GM12891 (cell line): ENCODE results near the gene SEH1L.
"Not testable (repeated sequence)": the region's sequence is repeated elsewhere in the genome, so short reads cannot be mapped to it uniquely, and the experiment has no call there.

ENCODE experiments used
- POLR2A ChIP-seq: IDR thresholded peaks from 2 replicates; pipeline ENCODE4 v1.6.1; 2011; ENCODE audit warnings: low read depth, low read length, control low read depth
- POLR2AphosphoS5 ChIP-seq: IDR thresholded peaks from 2 replicates; pipeline ENCODE4 v1.6.1; 2011; ENCODE audit warnings: low read depth, low read length, control low read depth

DNA sequence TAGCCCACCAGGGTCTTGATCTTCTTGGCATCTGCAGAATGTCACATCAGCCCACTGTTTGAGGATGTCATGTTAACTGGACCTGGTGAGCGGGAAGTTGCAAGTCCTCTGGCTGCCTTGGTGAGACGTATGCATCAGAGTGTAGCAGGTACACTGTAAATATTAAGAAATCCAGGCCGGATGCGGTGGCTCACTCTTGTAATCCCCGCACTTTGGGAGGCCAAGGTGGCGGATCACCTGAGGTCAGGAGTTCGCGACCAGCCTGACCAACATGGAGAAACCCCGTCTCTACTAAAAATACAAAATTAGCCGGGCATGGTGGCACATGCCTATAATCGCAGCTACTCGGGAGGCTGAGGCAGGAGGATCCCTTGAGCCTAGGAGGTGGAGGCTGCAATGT lies 46.6 kb upstream of the SEH1L start:
- TF ChIP-seq POLR2A, POLR2AphosphoS5: not testable (repeated sequence)
